Choroid plexus epithelial cell (primary cell): ENCODE results near the gene ADCY10.

ENCODE experiments used
- DNase-seq: peaks from one replicate; pipeline ENCODE4 v3.0.0-alpha.2; 2010; ENCODE audit warnings: low read depth
- H3K4me3 ChIP-seq: 2 replicates; pipeline ENCODE4 v1.5.1; 2011; ENCODE audit warnings: low read depth, mild to moderate bottlenecking, control low read depth, low read length, moderate library complexity
- CTCF ChIP-seq: conservative IDR thresholded peaks from 2 replicates; pipeline ENCODE4 v1.5.1; 2011; ENCODE audit warnings: low read depth, mild to moderate bottlenecking, control low read depth, inconsistent platforms, low read length, moderate library complexity

The ADCY10 gene

GRCh38 chr1:167786502-167786901 lies 127.4 kb downstream of the ADCY10 start:
- no peak for DNase-seq
- TF ChIP-seq CTCF: no peak
- H3K4me3 ChIP-seq: no peak overlapping the region

- no peak for TF ChIP-seq CTCF
- DNase-seq: peak; percentile 30
- H3K4me3 ChIP-seq: no peak overlapping the region
Measured at GRCh38 chr1:167784876-167785550, 128.9 kb downstream of the ADCY10 start.

GRCh38 chr1:167782946-167783345 lies 131.0 kb downstream of the ADCY10 start:
- H3K4me3 ChIP-seq: no peak overlapping the region
- no peak for TF ChIP-seq CTCF
- no peak for DNase-seq

- DNase-seq: no peak
- no peak overlapping the region for H3K4me3 ChIP-seq
- TF ChIP-seq CTCF: no peak
Measured at GRCh38 chr1:167781558-167781957, 132.4 kb downstream of the ADCY10 start.

- H3K4me3 ChIP-seq: no peak overlapping the region
- DNase-seq: no peak
- TF ChIP-seq CTCF: no peak
Measured at GRCh38 chr1:167777269-167777650, 136.7 kb downstream of the ADCY10 start.

- no peak for TF ChIP-seq CTCF
- no peak for DNase-seq
- H3K4me3 ChIP-seq: no peak overlapping the region
Measured at GRCh38 chr1:167776616-167777268, 137.2 kb downstream of the ADCY10 start.

GRCh38 chr1:167776151-167776550 lies 137.8 kb downstream of the ADCY10 start:
- DNase-seq: peak; percentile 54
- H3K4me3 ChIP-seq: no peak overlapping the region
- no peak for TF ChIP-seq CTCF
